Effector memory CD8-positive, alpha-beta T cell (primary cell): Measurements from ENCODE around the gene MTUS2.

ENCODE experiments used
- ATAC-seq: fragments of 150-1000 bp; cut with Tn5 transposase; replicated peaks from 2 replicates; pipeline ENCODE4 v1.10.0; 2021; ENCODE audit warnings: mild to moderate bottlenecking, moderate library complexity
- DNase-seq, 3 experiments: peaks; one replicate each; pipeline ENCODE4 v3.0.0; 2021
- H3K27ac Mint-ChIP-seq, 2 donors: one replicate each; pipeline ENCODE4 v1.8.0; 2022; ENCODE audit warnings: mild to moderate bottlenecking in 2 of 2, mixed read lengths in 2 of 2, moderate library complexity in 2 of 2
- H3K27me3 Mint-ChIP-seq, 2 donors: one replicate each; pipeline ENCODE4 v1.8.0; 2022; ENCODE audit warnings: mixed read lengths in 2 of 2
- H3K36me3 Mint-ChIP-seq: one replicate; pipeline ENCODE4 v1.8.0; 2022; ENCODE audit warnings: mild to moderate bottlenecking, moderate library complexity, mixed read lengths; ENCODE audit not compliant: insufficient read depth
- H3K4me1 Mint-ChIP-seq, 2 donors: one replicate each; pipeline ENCODE4 v1.8.0; 2022; ENCODE audit warnings: low read depth in 2 of 2, mixed read lengths in 2 of 2
- H3K4me3 Mint-ChIP-seq, 2 donors: one replicate each; pipeline ENCODE4 v1.8.0; 2022; ENCODE audit warnings: mild to moderate bottlenecking in 2 of 2, mixed read lengths in 2 of 2, moderate library complexity in 2 of 2
- H3K9me3 Mint-ChIP-seq, 2 donors: one replicate each; pipeline ENCODE4 v1.8.0; 2022; ENCODE audit warnings: mixed read lengths in 2 of 2

The MTUS2 gene

DNA sequence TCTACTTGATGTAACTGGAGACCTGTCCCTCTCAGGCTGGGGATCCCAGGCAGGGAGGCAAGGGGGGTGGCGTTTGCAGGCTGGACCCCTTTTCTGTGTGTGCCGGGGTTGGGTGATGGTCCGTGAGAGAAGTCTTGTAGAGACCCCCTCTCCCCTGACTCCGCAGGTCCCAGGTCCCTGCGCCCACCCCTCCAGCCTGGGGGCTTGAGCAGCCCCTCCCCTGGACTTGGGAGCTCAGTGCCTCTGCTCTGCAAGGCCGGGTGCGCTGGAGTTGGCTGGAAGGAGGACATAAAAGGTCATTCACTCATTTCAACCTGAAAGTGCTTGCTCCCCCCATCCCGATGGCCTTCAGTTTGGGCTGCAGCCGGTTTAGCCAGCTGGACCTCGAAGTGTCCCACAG, 685.8 kb downstream of the MTUS2 start:
- no peaks in the 10 kb centered on the region for H3K9me3 Mint-ChIP-seq
- H3K36me3 Mint-ChIP-seq = peaks cover under 1% of the 10 kb centered on the region
- H3K4me1 Mint-ChIP-seq = no peaks in the 10 kb centered on the region
- ATAC-seq (no peak), DNase-seq (no peak)
- H3K27me3 Mint-ChIP-seq = peaks cover 21 to 34% of the 10 kb centered on the region in 2 donors
- H3K27ac Mint-ChIP-seq = no peak overlapping the region
- no peak overlapping the region for H3K4me3 Mint-ChIP-seq

DNA sequence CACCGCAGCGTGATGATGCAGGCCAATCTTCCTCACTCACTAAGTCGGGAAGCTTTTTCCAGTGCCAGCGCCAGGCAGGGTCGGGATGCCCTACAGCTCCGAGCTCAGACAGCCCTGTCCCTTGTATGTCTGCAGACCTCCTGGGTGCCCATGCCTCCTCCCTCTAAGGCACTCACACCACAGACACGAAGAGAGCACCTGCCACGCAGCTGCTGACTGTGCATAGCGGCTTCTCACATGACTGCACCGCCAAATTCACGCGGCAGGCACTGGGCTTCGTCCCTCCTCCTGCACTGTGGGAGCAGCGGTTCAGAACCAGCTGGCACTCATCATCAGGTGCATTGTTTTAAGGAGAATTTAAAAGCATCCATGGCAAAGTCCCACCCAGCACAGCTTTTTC, 687.2 kb downstream of the MTUS2 start:
- Mint-ChIP-seq H3K27ac (no peak overlapping the region), H3K27me3 (peaks cover 14 to 34% of the 10 kb centered on the region in 2 donors), H3K9me3 (no peaks in the 10 kb centered on the region), H3K36me3 (peaks cover 2% of the 10 kb centered on the region), H3K4me1 (no peaks in the 10 kb centered on the region), H3K4me3 (no peak overlapping the region)
- no peak for ATAC-seq
- no peak for DNase-seq

DNA sequence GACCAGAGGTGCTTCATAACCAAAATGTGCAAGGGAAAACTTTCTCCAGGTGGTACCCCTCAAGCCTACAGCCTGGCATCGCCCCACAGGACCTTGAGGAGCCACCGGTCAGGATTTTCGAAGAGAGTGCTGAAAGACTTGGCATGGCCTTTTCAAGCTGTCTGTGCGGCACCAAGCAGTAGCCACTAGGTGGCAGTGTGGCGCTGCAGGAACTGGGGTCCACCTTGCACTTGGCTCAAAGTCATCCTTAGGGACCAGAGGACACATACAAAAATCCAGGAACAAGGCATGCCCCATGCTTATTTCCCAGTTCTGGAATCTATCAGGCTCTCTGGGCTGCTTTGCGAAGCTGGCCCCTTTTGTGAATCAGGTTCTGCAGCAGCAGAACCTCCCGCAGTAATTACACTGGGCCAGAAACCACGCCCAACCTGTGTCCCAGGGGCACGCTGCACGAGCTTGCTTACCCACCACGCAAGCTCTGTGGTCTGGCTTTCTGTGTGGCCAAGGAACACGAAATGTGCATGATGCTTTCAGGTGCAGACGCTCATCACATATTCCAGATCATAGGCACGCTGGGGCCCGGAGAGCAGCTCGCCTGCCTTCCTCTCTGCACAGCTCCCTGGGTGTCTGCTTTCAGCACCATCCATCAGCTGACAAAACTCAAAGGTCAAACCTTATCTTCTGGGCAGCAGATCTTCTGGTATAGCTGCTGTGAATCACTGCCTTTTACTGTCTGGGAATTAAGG, 688.2 kb downstream of the MTUS2 start:
- H3K27me3 Mint-ChIP-seq = peaks cover 6 to 25% of the 10 kb centered on the region in 2 donors
- H3K4me1 Mint-ChIP-seq = no peaks in the 10 kb centered on the region
- H3K36me3 Mint-ChIP-seq = peaks cover 3% of the 10 kb centered on the region
- H3K9me3 Mint-ChIP-seq = no peaks in the 10 kb centered on the region
- peak overlapping the region in 1 of 2 donors; percentile 27 for H3K27ac Mint-ChIP-seq
- no peak overlapping the region for H3K4me3 Mint-ChIP-seq
- ATAC-seq = peak; percentile 73
- peak; percentile 61 to 75 (median 63) for DNase-seq

DNA sequence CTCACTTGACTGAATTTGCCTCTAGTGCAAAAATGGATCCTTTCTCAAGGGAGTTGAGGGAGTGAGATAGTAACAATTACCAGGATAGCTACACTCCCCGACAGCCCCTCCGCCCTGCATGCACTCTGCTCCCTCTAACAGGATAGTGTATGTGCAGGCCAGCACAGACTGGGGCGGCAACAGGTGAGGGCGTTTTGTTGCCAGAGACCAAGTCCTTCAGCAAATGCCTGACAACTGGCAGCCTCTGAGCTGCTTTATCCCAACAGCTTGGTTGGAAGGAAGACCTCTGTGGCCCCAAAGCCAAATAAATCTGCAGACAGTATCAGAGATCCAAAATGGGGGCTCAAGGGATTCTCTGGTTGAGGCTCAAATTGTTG, 688.7 kb downstream of the MTUS2 start:
- Mint-ChIP-seq H3K4me3 (no peak overlapping the region), H3K4me1 (no peaks in the 10 kb centered on the region), H3K36me3 (peaks cover 5% of the 10 kb centered on the region), H3K27ac (peak overlapping the region; percentile 23 to 27), H3K27me3 (peaks cover under 1 to 19% of the 10 kb centered on the region in 2 donors), H3K9me3 (no peaks in the 10 kb centered on the region)
- ATAC-seq = no peak
- no peak for DNase-seq

DNA sequence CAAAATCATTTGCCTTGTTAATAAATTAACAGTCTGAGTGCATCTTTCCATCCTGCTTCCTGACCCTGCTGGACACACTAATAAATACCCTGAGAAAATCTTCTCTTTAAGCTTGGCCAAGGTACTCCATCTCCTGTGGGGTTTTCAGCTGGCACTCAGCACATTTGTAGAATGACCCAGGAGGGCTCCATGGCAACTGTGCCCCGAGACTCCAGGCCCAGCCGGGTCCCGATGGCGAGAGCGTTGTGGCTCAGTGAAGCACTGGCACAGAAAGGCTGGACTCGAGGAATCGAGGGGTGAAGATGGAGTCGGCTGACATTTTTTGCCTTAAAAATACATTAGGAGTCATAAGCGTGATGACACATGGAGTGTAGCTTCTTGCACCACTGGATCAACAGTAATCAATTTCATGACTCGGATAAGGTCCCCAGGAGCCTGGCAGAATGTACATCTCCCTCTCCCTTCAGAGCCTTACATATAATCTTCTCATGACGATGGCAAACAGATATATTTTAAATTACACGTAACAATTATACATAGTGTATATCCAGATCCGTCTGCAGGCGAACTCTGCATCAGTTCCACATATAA, 690.0 kb downstream of the MTUS2 start:
- H3K4me1 Mint-ChIP-seq = no peaks in the 10 kb centered on the region
- H3K4me3 Mint-ChIP-seq = no peak overlapping the region
- no peaks in the 10 kb centered on the region for H3K9me3 Mint-ChIP-seq
- H3K36me3 Mint-ChIP-seq = peaks cover 8% of the 10 kb centered on the region
- no peak overlapping the region for H3K27ac Mint-ChIP-seq
- no peak for ATAC-seq
- DNase-seq = no peak
- H3K27me3 Mint-ChIP-seq = peaks cover 0 to 9% of the 10 kb centered on the region in 2 donors

DNA sequence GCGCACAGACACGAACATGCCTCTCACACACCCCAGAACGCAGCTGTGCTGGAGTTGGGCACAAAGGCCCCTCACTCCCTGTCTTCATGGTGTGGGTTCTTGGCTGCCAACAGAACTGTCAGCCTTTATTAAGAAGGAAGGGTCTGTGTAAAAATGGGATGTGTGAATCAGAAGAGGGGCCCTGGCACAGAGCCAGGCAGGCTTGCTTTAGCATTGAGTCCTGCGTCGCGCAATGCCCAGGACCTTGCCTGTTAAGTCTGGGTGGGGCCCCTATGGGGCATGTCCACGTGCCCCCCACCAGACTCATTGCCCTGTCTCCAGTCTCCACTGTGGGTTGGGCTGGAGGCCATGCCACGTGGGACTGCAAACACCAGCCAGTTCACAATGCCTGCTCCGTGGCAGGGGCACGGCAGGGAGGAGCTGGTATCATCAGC, 690.5 kb downstream of the MTUS2 start:
- ATAC-seq (no peak), DNase-seq (no peak)
- no peaks in the 10 kb centered on the region for H3K4me1 Mint-ChIP-seq
- peaks cover 8% of the 10 kb centered on the region for H3K36me3 Mint-ChIP-seq
- no peaks in the 10 kb centered on the region for H3K9me3 Mint-ChIP-seq
- peaks cover 0 to 3% of the 10 kb centered on the region in 2 donors for H3K27me3 Mint-ChIP-seq
- no peak overlapping the region for H3K4me3 Mint-ChIP-seq
- H3K27ac Mint-ChIP-seq = no peak overlapping the region

DNA sequence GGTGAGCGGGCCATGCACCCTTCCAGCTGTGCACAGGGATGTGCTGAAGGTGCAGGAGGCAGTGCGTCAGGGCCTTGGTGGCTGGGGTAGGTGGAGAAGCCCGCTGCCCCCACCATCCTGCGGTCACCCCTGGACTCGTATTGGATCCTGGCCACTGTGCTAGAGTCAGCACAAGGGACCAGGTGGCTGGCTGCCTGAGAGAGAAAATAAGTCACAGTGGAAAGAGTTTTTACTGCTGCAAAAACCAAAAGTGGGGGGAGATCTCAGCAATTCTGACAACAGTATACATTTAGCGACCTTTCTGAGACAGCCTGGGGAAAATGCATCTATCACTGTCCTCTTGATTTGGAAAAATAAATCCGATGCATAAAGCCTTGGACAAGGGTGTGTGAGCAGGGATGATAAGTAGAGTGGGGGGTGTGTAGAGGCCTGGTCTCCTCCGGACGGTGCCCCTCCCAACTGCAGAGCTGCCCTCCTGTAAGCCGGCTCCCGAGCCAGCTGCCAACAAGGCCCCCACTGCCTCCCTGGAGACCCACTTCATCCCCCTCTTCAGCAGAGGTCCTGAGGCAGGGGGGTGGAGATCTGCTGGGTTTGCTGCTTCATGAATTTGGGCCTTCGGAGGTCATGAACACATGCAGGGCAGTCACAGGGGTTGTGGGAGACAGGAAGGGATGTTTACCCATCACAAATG, 691.1 kb downstream of the MTUS2 start:
- no peaks in the 10 kb centered on the region for H3K27me3 Mint-ChIP-seq
- no peaks in the 10 kb centered on the region for H3K4me1 Mint-ChIP-seq
- no peak overlapping the region for H3K4me3 Mint-ChIP-seq
- ATAC-seq (no peak), DNase-seq (no peak)
- H3K9me3 Mint-ChIP-seq = no peaks in the 10 kb centered on the region
- H3K36me3 Mint-ChIP-seq = peaks cover 8% of the 10 kb centered on the region
- H3K27ac Mint-ChIP-seq = no peak overlapping the region

DNA sequence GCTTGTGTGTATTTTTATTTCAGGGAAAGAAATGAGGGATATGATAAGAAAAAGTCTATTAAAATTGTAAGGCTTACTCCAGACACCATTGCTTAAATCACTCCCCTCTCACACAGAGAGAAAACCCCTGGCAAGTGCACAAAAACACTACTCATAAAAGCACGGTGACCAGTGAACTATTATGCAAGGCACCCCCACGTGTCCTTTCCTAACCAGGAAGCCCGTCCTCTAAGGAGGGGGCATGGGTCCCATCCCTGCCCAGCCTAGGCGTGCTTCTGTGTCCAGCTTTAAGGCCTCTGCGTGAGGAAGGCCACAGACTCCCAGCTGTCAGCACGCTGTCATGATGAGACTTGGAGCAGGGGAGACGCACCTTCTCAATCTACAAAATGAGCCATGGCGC, 691.8 kb downstream of the MTUS2 start:
- ATAC-seq = no peak
- Mint-ChIP-seq H3K27me3 (no peaks in the 10 kb centered on the region), H3K36me3 (peaks cover 8% of the 10 kb centered on the region), H3K9me3 (no peaks in the 10 kb centered on the region), H3K4me3 (no peak overlapping the region), H3K4me1 (no peaks in the 10 kb centered on the region), H3K27ac (peak overlapping the region; percentile 28 to 66)
- no peak for DNase-seq

DNA sequence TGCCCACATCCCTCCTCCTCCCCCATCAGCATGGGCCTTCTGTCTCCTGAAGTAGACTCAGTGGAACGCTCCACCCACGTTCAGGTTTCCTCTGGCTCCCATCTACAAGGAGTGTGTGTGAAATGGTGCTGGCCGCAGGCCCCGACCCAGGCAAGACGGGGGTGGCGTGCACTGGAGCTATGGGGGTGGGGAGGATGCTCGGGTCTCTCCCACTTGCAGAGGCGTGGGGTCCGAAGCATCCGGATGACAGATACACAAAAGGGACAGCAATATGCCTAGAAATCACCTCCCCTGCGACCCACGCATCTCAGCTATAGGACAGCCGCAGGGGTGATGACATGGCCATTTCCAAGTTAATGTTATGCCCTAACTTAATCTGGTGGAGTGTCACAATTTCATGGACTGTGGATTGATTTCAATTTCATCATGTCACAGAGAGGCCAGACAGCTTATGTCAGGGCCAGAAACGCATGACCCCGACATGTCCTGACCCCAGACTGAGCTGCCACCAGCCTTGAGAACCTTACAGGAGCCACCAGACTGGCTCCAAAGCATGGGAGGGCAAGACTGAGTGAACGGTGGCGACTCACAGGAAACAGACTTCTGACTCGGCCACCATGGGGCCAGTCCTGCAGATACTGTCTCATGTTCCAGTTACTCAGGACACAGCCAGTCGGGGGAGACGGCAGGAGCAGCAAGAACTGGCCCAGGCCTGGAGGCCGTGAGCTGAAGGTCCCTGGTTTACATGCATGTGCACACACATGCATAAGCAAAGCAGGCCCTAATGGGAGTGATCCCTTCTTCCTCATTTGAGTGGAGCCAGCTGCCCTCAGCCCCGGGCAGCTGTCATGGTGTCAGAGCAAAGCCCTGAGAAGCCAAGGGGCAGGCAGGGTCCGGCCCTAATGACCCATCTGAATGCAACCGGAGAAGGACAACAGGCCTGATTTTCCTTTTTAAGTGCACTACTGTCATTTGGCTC, 693.2 kb downstream of the MTUS2 start:
- H3K4me1 Mint-ChIP-seq = no peaks in the 10 kb centered on the region
- H3K27ac Mint-ChIP-seq = peak overlapping the region; percentile 66 to 83
- no peak for ATAC-seq
- H3K27me3 Mint-ChIP-seq = no peaks in the 10 kb centered on the region
- H3K4me3 Mint-ChIP-seq = no peak overlapping the region
- H3K9me3 Mint-ChIP-seq = no peaks in the 10 kb centered on the region
- peaks cover 8% of the 10 kb centered on the region for H3K36me3 Mint-ChIP-seq
- no peak for DNase-seq

DNA sequence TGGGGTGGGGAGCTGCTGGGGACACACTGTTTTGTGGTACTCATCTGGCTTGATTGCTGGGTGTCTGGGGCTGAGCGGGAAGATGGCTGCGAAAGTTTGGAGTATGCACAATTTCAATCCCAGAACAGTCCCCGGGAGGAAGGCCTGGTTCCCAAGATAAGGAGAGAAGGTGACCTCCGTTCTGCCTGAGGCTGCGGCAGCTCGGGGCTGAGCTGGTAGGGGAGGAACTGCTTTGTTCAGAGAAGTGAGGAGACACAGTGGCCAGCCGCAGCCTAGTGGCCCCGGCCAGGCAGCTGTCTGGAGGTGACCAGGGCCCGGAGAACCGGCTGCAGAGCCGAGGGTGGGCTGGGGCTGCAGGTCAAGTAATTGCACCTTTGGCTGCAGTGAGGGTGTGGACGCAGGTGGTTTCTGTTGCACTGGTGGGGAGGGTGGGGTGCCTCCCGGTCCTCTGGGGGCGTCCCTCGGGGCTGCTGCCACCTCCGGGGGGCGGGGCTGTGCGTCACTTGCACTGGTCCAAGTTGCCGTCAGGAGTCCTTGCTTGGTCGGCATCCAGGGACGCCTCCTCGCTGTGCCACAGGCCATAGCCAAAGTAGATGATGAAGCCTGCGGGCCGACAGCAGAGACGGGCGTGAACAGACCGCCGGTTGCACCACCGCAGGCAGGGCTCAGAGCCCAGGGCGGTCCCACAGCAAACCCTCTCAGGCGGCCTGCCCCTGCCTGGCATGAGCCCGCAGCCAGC, 694.0 kb downstream of the MTUS2 start:
- Mint-ChIP-seq H3K36me3 (peaks cover 8% of the 10 kb centered on the region), H3K4me1 (no peaks in the 10 kb centered on the region), H3K27me3 (no peaks in the 10 kb centered on the region), H3K9me3 (no peaks in the 10 kb centered on the region), H3K4me3 (no peak overlapping the region), H3K27ac (peak overlapping the region in 1 of 2 donors; percentile 83)
- no peak for DNase-seq
- ATAC-seq = no peak

DNA sequence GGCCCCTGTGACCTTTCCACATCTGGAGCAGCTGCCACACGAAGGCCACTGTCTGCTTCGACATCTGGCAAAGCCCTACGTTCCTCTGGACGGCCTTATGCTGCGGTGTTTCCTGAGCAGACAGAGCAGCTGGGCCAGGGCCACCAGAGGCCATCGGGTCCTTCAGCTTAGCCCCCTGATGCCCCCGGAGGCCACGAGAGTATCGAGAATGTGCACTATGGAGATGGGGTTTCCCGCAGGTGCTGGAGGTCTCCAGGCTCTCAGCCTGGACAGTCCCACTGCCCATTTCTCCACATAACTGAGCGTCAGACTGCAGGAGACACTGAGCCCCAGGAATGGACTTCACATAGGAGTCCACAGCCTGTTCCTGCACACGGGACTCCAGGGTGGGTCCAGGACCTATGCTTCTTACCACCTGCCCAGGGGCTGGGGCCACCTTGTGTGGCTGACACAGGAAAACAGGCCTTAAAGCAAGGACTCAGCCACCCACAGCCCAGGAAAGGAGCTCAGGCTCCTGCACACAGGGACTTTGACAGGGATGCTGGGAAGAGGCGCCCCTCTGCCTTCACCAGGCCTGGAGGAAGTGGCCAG, 694.7 kb downstream of the MTUS2 start:
- DNase-seq (no peak), ATAC-seq (no peak)
- H3K36me3 Mint-ChIP-seq = peaks cover 8% of the 10 kb centered on the region
- no peak overlapping the region for H3K27ac Mint-ChIP-seq
- H3K27me3 Mint-ChIP-seq = no peaks in the 10 kb centered on the region
- peaks cover 0 to under 1% of the 10 kb centered on the region in 2 donors for H3K4me1 Mint-ChIP-seq
- H3K4me3 Mint-ChIP-seq = no peak overlapping the region
- H3K9me3 Mint-ChIP-seq = no peaks in the 10 kb centered on the region

DNA sequence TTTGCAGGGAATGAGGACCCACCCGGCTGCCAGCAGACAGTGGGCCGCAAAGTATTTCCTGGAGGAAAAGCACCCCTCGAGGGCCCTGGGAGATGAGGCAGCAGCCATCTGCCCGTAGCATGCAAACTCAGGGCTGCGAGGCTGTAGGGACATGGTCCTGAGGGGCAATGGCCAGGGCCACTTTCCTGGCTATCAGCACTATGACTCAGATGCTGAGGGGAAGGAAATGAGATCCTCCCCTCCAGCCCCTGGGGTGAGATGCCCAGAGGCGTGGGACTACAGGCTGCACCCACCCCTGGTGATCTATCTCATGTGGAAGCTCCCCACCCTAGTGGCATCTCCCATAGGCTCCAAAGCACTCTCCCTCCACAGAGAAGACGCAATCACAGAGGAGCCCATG, 695.2 kb downstream of the MTUS2 start:
- DNase-seq (no peak), ATAC-seq (no peak)
- Mint-ChIP-seq H3K4me1 (peaks cover 0 to 4% of the 10 kb centered on the region in 2 donors), H3K9me3 (no peaks in the 10 kb centered on the region), H3K4me3 (no peak overlapping the region), H3K36me3 (peaks cover 8% of the 10 kb centered on the region), H3K27me3 (no peaks in the 10 kb centered on the region), H3K27ac (no peak overlapping the region)
